Measurements from ENCODE around the gene HSPB7.
"Not testable (repeated sequence)": the region's sequence is repeated elsewhere in the genome, so short reads cannot be mapped to it uniquely, and the experiment has no call there.

The HSPB7 gene

GRCh38 chr1:16022393-16022792 is 4.5 kb upstream of the HSPB7 start:
- DNase-seq (ENCODE audit: low read depth in 2 of 2): no peak

GRCh38 chr1:16021681-16022080 is 3.8 kb upstream of the HSPB7 start, which contains the start of gene CLCNKA:
TSS of gene CLCNKA (plus strand) at chr1:16022036. CDS start at chr1:16022620, 584 bp downstream.
- DNase-seq (ENCODE audit: low read depth in 2 of 2): no peak

DNA sequence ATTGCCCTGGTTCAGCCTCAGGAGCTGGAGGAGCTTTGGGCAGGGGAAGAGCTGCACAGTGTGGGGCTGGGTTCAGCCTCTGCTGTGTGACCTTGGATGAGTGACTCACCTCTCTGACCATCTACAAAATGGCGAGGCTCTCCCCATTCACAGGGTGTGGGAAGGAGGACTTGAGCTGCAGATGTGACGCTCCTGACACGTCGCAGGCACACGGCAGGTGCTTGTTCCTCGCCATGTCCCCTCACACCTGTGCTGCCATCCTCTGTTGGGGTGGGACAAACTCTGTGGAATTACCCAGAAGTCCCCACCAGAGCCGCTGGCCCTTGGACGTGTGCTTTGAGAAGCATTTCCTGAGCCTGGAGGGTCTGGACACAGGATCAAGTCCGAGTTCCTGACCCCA is 3.0 kb upstream of the HSPB7 start:
- DNase-seq (ENCODE audit: low read depth in 2 of 2): not testable (repeated sequence)

- DNase-seq (ENCODE audit: low read depth in 2 of 2): no peak
Measured at GRCh38 chr1:16020325-16020724, 2.5 kb upstream of the HSPB7 start.

- no peak for DNase-seq (ENCODE audit: low read depth in 2 of 2)
Measured at GRCh38 chr1:16019644-16020277, 1.9 kb upstream of the HSPB7 start.

DNA sequence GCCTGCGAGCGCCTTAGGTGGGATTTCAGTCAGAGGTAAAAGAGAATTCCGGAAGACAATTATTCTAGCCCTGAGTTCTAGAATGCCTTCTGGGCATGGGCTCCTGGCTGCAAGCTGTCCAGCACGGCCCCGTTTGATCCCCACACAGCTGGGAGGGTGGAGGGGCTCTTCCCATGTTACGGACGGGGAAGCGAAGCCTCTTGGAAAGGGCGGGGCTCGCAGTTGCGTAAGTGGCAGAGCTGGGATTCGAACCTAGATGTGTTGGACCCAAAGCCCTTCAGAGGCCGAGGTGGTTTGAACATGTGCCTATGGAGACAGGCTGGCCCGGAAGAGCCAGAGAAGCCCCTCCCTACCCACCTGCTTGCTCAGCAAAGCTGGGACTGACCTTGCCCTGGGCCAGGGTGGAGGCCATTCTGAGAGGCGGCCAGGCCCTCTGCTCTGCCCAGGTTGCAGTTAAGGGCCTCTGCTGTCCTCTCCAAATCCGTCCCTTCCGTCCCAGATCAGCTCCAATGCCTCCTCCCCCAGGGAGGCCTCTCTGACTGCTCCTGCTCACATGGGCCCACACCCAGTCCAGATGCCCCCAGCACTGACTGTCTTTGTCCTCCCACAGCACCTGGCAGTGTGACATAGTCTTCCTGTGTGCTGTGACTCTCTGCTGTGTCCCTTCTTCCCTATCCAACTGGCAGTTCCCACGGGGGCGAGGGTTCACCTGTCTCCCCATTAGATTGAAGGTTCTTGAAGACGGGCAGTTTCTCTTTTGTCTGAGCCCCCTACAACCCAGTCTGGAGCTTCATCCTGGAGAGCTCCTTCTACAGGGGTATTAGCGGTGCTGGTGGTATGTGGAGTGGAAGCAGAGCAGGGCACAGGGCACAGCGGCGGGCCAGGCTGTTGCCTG is 1.2 kb upstream of the HSPB7 start:
- no peak for DNase-seq (ENCODE audit: low read depth in 2 of 2)

- no peak for DNase-seq (ENCODE audit: low read depth in 2 of 2)
Measured at GRCh38 chr1:16018308-16018707, 465 bp upstream of the HSPB7 start.

- DNase-seq (ENCODE audit: low read depth in 2 of 2): no peak
Measured at GRCh38 chr1:16017076-16017460, 775 bp downstream of the HSPB7 start.

DNA sequence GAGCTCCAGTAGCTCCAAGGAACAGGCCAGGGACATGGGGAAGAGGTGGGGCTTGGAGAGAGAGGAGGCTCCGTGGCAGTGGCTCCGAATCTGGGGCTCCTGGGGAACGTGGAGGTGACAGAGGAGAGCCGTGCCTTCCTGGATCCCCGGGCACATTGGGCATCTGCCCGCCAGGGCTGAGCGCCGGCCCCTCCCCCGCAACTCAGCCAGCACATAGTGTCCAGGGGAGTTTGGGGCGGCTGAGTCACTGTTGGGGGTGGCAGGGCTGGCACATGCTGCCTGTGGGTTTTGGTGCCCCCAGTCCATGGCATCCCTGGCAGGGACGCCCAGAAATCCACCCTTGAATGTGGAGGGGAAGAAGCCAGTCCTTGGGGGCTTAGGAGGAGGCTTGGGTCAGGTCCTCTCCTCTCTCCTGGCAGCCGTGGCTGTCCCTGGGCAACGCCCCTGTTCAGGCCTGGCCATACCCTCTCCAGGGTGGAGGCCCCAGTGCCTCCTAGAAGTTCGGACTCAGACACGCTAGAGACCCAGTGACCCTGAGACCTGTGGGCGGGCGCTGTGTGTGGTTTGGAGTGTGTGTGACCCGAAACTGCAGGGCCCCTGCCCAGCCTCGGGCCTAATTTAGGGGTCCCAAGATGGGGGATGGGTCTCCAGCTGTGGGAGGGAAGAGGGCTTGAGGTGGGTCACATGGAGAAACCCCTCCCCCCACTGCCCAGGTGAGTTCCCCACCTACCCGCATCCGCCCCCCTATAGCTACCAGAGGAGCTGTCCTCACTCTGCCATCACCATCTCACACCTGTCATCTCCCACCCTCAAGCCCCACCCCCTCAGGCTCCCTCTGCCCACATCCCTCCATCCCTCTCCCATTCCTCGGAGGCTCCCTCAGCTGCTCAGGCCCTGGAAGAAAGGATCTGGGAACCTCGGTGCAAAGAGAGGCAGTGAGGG is 1.6 kb downstream of the HSPB7 start:
- no peak for DNase-seq (ENCODE audit: low read depth in 2 of 2)

DNA sequence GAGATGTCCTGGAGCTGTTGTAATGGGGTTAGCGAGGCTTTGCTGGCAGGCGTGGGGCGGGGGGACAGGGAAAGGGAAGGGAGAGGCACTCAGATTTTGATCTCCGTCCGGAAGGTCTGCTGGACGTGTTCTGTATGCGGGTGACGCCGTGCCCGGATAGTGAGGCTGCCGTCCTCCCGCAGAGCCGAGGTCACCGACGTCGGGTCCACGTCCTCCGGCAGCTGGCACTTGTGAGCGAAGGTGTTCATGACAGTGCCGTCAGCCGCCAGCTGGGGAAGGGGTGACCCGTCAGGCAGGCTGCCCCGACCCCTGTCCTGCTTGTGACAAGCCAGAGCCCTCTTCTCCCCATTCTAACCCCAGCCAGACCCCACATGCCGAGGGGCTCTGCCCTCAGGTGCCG is 2.4 kb downstream of the HSPB7 start:
- no peak for DNase-seq (ENCODE audit: low read depth in 2 of 2)

DNA sequence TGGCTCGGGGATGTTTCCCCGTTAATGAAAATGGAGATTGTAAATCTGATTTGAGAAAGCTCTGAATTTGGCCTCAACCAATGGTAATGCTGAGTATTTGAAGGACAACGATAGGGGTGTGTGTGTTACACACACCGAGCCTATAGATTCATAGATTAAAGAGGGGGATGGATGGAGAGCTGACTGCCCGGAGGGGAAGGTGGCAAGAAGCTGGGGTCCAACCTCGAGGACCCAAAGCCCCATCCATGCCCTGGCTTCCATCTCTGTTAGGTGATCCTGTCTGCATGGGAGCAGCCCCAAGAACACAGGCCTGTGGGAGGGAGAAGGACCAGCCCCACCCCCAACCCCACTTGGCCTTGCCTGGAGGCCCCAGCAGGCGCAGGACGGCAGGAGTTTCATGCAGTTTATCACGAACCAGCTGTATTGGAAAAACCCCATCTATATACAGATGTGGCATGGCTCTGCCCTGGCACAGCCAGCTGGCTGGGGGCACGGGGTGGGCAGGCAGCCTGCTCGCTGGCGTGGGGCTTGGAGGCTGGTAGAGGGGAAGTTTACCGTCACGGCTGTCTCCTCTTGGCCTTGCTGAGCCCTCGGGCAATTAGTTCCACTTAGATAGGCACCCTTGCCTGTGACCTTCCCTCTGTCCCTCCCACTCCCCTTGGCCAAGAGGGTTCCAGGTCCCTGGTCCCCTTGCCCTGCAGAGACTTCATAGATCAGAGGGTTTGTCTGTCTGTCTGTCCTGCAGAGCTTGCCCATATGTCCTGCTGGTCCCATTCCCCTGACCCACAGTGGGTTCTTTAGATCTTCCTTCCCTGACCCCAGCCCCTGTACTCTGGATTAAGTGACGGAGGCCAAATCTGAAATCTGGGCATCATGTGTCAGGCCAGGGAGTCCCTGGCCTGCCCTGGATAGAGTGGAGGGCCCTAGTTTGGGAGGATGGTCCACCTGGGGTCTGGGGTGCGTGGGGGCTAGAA is 3.0 kb downstream of the HSPB7 start:
- DNase-seq (ENCODE audit: low read depth in 2 of 2): no peak

GRCh38 chr1:16013908-16014258 is 4.0 kb downstream of the HSPB7 start:
- no peak for DNase-seq (ENCODE audit: low read depth in 2 of 2)

- peak; percentile 24 to 36 for DNase-seq (ENCODE audit: low read depth in 2 of 2)
Measured at GRCh38 chr1:16013220-16013907, 4.5 kb downstream of the HSPB7 start.

GRCh38 chr1:16012590-16013219 is 5.1 kb downstream of the HSPB7 start:
- peak in 1 of 2 experiments; percentile 15 for DNase-seq (ENCODE audit: low read depth in 2 of 2)

GRCh38 chr1:16011936-16012589 is 5.8 kb downstream of the HSPB7 start:
- DNase-seq (ENCODE audit: low read depth in 2 of 2): no peak

- no peak for DNase-seq (ENCODE audit: low read depth in 2 of 2)
Measured at GRCh38 chr1:16010837-16011236, 7.0 kb downstream of the HSPB7 start.

GRCh38 chr1:16009678-16010077 is 8.2 kb downstream of the HSPB7 start:
- no peak for DNase-seq (ENCODE audit: low read depth in 2 of 2)

GRCh38 chr1:16009030-16009460 is 8.8 kb downstream of the HSPB7 start:
- DNase-seq (ENCODE audit: low read depth in 2 of 2): peak; percentile 44 to 70

DNA sequence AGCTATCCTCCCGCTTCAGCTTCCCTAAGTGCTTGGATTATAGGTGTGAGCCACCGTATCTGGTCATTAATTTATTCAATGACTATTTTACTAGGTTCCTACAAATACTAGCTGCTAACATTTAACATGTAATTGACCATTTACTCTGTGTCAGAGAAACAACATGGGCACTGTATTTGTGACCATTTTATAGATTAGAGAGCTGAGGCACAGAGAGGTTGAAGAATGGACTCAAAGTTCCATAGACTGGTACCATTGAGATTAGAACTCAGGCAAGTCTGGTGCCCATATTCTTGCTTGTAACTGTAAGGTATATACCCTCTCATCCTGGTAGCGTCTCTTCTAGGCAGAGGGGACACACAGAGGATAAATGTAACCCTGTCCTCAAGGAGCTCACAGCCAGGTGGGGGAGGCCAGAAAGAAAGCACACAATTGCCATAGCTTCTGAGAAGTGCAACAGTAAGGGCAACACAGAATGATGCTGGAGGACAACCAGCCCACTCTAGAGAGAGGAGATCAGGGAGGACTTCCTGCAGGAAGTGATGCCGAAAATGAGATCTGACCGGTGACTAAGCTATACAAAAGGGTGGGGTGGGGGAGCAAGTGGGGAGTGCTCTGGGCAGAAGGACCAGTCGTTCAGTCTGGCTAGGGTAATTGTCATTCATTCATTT is 10.0 kb downstream of the HSPB7 start:
- no peak for DNase-seq (ENCODE audit: low read depth in 2 of 2)
